ENCODE measurements around the gene USP9X. TPM values are rescaled to one million over a fixed set of nuclear protein-coding genes. Genes with fewer than 3 reads are reported as not detected.
A peak's percentile ranks its signal among the peaks of the same experiment; 100 is the strongest.

Gene USP9X
- total and polyA plus RNA-seq, 9 of the 15 experiments (the other 6 are each of a cell fraction or from before 2014, with no cell fraction given), result 10.9 to 47.8 (median 29.5) TPM

DNA sequence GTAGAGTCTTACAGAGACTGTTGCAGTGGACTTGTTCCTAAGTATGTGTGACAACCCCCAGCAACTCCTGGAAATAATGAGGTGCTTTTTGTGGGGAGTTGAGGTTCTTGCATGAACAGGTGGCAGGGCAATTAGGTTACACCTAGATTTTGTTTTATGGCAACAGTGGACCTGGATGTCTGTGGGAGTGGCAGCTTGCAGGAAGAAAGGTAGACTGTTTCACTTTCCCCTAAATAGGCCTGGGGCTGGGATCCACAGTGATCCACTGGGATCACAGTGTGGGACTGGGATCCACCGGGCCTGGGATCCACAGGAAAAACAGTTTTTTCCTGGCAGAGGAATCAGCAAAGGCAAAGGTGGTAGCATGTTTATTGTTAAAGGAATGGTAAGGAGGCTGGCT lies 18.3 kb upstream of the USP9X start (continued):
- TF ChIP-seq, protein P1, sequence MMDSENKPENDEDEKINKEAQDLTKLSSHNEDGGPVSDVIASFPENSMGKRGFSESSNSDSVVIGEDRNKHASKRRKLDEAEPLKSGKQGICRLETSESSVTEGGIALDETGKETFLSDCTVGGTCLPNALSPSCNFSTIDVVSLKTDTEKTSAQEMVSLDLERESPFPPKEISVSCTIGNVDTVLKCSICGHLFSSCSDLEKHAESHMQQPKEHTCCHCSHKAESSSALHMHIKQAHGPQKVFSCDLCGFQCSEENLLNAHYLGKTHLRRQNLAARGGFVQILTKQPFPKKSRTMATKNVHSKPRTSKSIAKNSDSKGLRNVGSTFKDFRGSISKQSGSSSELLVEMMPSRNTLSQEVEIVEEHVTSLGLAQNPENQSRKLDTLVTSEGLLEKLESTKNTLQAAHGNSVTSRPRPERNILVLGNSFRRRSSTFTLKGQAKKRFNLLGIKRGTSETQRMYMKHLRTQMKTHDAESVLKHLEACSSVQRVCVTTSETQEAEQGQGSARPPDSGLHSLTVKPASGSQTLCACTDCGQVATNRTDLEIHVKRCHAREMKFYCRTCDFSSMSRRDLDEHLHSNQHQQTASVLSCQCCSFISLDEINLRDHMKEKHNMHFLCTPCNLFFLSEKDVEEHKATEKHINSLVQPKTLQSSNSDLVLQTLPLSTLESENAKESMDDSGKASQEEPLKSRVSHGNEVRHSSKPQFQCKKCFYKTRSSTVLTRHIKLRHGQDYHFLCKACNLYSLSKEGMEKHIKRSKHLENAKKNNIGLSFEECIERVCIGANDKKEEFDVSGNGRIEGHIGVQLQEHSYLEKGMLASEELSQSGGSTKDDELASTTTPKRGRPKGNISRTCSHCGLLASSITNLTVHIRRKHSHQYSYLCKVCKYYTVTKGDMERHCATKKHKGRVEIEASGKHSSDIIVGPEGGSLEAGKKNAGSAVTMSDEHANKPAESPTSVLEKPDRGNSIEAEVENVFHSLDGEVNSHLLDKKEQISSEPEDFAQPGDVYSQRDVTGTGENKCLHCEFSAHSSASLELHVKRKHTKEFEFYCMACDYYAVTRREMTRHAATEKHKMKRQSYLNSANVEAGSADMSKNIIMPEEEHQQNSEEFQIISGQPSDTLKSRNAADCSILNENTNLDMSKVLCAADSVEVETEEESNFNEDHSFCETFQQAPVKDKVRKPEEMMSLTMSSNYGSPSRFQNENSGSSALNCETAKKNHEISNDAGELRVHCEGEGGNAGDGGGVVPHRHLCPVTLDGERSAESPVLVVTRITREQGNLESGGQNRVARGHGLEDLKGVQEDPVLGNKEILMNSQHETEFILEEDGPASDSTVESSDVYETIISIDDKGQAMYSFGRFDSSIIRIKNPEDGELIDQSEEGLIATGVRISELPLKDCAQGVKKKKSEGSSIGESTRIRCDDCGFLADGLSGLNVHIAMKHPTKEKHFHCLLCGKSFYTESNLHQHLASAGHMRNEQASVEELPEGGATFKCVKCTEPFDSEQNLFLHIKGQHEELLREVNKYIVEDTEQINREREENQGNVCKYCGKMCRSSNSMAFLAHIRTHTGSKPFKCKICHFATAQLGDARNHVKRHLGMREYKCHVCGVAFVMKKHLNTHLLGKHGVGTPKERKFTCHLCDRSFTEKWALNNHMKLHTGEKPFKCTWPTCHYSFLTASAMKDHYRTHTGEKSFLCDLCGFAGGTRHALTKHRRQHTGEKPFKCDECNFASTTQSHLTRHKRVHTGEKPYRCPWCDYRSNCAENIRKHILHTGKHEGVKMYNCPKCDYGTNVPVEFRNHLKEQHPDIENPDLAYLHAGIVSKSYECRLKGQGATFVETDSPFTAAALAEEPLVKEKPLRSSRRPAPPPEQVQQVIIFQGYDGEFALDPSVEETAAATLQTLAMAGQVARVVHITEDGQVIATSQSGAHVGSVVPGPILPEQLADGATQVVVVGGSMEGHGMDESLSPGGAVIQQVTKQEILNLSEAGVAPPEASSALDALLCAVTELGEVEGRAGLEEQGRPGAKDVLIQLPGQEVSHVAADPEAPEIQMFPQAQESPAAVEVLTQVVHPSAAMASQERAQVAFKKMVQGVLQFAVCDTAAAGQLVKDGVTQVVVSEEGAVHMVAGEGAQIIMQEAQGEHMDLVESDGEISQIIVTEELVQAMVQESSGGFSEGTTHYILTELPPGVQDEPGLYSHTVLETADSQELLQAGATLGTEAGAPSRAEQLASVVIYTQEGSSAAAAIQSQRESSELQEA (IDR thresholded peaks at IDR 0.05; ENCODE audit: low read depth), result no peak
- no peak for TF ChIP-seq SP1 (CRISPR knock-in tag; IDR thresholded peaks at IDR 0.05)

DNA sequence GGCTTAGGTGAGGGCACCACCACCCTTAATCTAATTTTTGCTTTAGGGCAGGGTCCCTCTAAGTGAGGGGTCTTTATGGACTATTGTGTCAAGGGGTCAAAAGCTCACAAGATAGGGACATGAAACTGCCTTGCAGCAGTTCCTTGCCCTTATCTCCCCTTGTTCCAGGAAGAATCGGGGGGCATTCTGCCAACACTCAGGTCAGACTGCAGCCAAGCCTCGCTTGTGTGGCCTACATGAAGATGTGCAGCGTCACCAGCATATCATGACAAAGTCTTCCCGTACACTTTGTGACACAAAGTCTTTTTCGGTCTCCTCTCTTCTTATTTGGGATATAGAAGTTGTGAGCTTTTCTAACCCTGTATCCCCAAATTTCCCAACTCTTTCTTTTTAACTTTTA lies 17.5 kb upstream of the USP9X start:
- peak; percentile 73 for ATAC-seq
- Histone ChIP-seq H3K9ac (ENCODE audit: insufficient read depth in 1 of 2, low read depth in 2 of 2, low read length in 2 of 2) (0 out of 4 replicates have a peak overlapping the region, but pooled peaks of 1 of the 2 experiments have one; percentile 12), H3K36me3 (ENCODE audit: control insufficient read depth, insufficient read depth, low read length) (no peaks in the 10 kb centered on the region), H2AFZ (ENCODE audit: low read depth, low read length) (peak overlapping the region; percentile 90), H3K4me3 (no peak overlapping the region), H3K4me2 (ENCODE audit: insufficient read depth, low read length) (peak overlapping the region; percentile 49), H3K79me2 (ENCODE audit: control insufficient read depth, insufficient read depth, low read length) (no peaks in the 10 kb centered on the region), H3K4me1 (replicated peaks in 1 of 2; ENCODE audit: control insufficient read depth in 2 of 2, insufficient read depth in 2 of 2, low read length in 2 of 2) (peaks cover 0 to 10% of the 10 kb centered on the region in 2 experiments; a peak in 3 of 5 replicates), H3K9me1 (ENCODE audit: control insufficient read depth, insufficient read depth, low read length) (no peaks in the 10 kb centered on the region), H3K9me3 (replicated peaks; ENCODE audit: control insufficient read depth, insufficient read depth, low read depth, low read length) (no peaks in the 10 kb centered on the region), H4K20me1 (replicated peaks; ENCODE audit: control insufficient read depth, insufficient read depth, low read length) (no peaks in the 10 kb centered on the region), H3K27me3 (ENCODE audit: control insufficient read depth in 2 of 2, insufficient read depth in 2 of 2, low read length in 2 of 2) (no peaks in the 10 kb centered on the region), H3K27ac (ENCODE audit: extremely low read depth, low read depth, low read length) (peak overlapping the region; percentile 44)
- intact Hi-C loops (cut with micrococcal nuclease), result no loop called here
- ChIA-PET CTCF (ENCODE audit: low intra/inter-chr PET ratio) (no interaction called here), POLR2A (no interaction called here)
- BruUV-seq (replicated peaks), result no TSS peak
- peak; percentile 80 for FAIRE-seq
- TF ChIP-seq NFIC (IDR thresholded peaks at IDR 0.05) (peak; percentile 51; the same call in 1 of the 2 replicates), DPF2 (IDR thresholded peaks at IDR 0.05) (0 out of 2 replicates have a peak, but pooled peaks have one; percentile 32), NFE2 (IDR thresholded peaks at IDR 0.05; ENCODE audit: low read depth) (peak; percentile 39; the same call in 1 of the 2 replicates), TBP (optimal IDR thresholded peaks at IDR 0.05; ENCODE audit: low read depth, low read length) (no peak)
- TF ChIP-seq, protein P2, sequence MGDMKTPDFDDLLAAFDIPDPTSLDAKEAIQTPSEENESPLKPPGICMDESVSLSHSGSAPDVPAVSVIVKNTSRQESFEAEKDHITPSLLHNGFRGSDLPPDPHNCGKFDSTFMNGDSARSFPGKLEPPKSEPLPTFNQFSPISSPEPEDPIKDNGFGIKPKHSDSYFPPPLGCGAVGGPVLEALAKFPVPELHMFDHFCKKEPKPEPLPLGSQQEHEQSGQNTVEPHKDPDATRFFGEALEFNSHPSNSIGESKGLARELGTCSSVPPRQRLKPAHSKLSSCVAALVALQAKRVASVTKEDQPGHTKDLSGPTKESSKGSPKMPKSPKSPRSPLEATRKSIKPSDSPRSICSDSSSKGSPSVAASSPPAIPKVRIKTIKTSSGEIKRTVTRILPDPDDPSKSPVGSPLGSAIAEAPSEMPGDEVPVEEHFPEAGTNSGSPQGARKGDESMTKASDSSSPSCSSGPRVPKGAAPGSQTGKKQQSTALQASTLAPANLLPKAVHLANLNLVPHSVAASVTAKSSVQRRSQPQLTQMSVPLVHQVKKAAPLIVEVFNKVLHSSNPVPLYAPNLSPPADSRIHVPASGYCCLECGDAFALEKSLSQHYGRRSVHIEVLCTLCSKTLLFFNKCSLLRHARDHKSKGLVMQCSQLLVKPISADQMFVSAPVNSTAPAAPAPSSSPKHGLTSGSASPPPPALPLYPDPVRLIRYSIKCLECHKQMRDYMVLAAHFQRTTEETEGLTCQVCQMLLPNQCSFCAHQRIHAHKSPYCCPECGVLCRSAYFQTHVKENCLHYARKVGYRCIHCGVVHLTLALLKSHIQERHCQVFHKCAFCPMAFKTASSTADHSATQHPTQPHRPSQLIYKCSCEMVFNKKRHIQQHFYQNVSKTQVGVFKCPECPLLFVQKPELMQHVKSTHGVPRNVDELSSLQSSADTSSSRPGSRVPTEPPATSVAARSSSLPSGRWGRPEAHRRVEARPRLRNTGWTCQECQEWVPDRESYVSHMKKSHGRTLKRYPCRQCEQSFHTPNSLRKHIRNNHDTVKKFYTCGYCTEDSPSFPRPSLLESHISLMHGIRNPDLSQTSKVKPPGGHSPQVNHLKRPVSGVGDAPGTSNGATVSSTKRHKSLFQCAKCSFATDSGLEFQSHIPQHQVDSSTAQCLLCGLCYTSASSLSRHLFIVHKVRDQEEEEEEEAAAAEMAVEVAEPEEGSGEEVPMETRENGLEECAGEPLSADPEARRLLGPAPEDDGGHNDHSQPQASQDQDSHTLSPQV (IDR thresholded peaks at IDR 0.05), result peak; percentile 46; the same call in 1 of the 2 replicates
- in situ Hi-C loops (cut with MboI), result no loop called here
- WGBS (ENCODE audit: insufficient coverage, low coverage, missing lambda C conversion rate), result 0% methylated on average over 5 of the region's 5 CpGs
- DNase-seq (ENCODE audit: extremely low read depth in 1 of 4, low spot score in 3 of 4), result peak in 2 of 4 experiments; percentile 8 to 60
